HepG2 (cell line): ENCODE data around the gene SCFD2. TPM values are rescaled to one million over a fixed set of nuclear protein-coding genes. Genes with fewer than 3 reads are reported as not detected.

ENCODE experiments used
- ATAC-seq: fragments of 200-7000 bp; cut with Tn5 transposase; 3 replicates; pipeline ENCODE4 v1.9.1; 2020; ENCODE audit warnings: mild to moderate bottlenecking, moderate library complexity
- BruUV-seq: library from RNA; stranded (reverse); fragments of 400-500 nt; replicated peaks from 2 replicates; lab custom pipeline; 2021; lab: Mats Ljungman, UMichigan
- CTCF ChIA-PET: fragments of 300-600 bp; formaldehyde crosslinking; extraction: SDS; loops from one replicate; lab custom pipeline; 2021; ENCODE audit warnings: low total read pairs, inconsistent platforms, low intra/inter-chr PET ratio; lab: Yijun Ruan, JAX
- POLR2A ChIA-PET: fragments of 350-600 bp; sonication (Branson Sonifier 250); formaldehyde crosslinking; loops from one replicate; lab custom pipeline; 2020; ENCODE audit warnings: antibody characterized with exemption, inconsistent platforms; lab: Yijun Ruan, JAX
- DNase-seq: peaks from one replicate; pipeline ENCODE4 v3.0.0-alpha.2; 2015; ENCODE audit warnings: low spot score
- FAIRE-seq: peaks from 3 replicates; lab custom pipeline; 2011; peaks lifted over from hg19 to GRCh38; lab: Jason Lieb, UNC
- H2AFZ ChIP-seq: one replicate; pipeline ENCODE4 v1.6.1; 2011; ENCODE audit warnings: low read length, inconsistent platforms
- H3K27ac ChIP-seq: fragments of 300-600 bp; 3 replicates; pipeline ENCODE4 v1.8.0; 2011; ENCODE audit warnings: mixed run types, mild to moderate bottlenecking, mixed read lengths, low read length, inconsistent platforms; ENCODE audit not compliant: insufficient read depth; ENCODE audit errors: extremely low read length
- H3K27me3 ChIP-seq, 2 experiments: fragments of 200-600 bp in 1 of 2; 2 replicates in 1 of 2; 3 replicates in 1 of 2; pipeline versions ENCODE4 v1.6.0 to v1.8.0; 2011; ENCODE audit warnings: low read length in 2 of 2, mild to moderate bottlenecking in 2 of 2, moderate library complexity in 2 of 2, inconsistent platforms in 1 of 2; ENCODE audit not compliant: insufficient read depth in 2 of 2, control insufficient read depth in 1 of 2
- H3K36me3 ChIP-seq, 2 experiments: fragments of 200-600 bp in 1 of 2; replicated peaks in 1 of 2; 2 replicates in 1 of 2; 3 replicates in 1 of 2; pipeline versions ENCODE4 v1.5.1 to v1.8.0; 2011; ENCODE audit warnings: low read length in 2 of 2, inconsistent platforms in 1 of 2; ENCODE audit not compliant: insufficient read depth in 2 of 2, control insufficient read depth in 1 of 2
- H3K4me1 ChIP-seq: 2 replicates; pipeline ENCODE4 v1.5.1; 2012; ENCODE audit warnings: low read length, inconsistent platforms; ENCODE audit not compliant: insufficient read depth
- H3K4me2 ChIP-seq: 2 replicates; pipeline ENCODE4 v1.6.0; 2011; ENCODE audit warnings: low read depth, low read length, inconsistent platforms
- H3K4me3 ChIP-seq, 3 experiments: fragments of 200-600 bp in 1 of 3; sonication (generic), shearing (Covaris generic) in 1 of 3; replicated peaks in 1 of 3; 2 replicates each; pipeline ENCODE4 v1.5.1; 2011 to 2016; ENCODE audit warnings: low read length in 3 of 3, inconsistent platforms in 2 of 3, low read depth in 2 of 3, mild to moderate bottlenecking in 2 of 3, control low read depth in 1 of 3, mixed read lengths in 1 of 3; ENCODE audit not compliant: insufficient read depth in 1 of 3
- H3K79me2 ChIP-seq: one replicate; pipeline ENCODE4 v1.6.1; 2011; ENCODE audit warnings: low read length, inconsistent platforms; ENCODE audit not compliant: insufficient read depth
- H3K9ac ChIP-seq: 2 replicates; pipeline ENCODE4 v1.6.0; 2011; ENCODE audit warnings: mild to moderate bottlenecking, low read depth, low read length, inconsistent platforms; ENCODE audit not compliant: insufficient read depth
- H3K9me3 ChIP-seq: 2 replicates; pipeline ENCODE4 v1.5.1; 2012; ENCODE audit warnings: mild to moderate bottlenecking, low read length
- H4K20me1 ChIP-seq: 2 replicates; pipeline ENCODE4 v1.6.0; 2011; ENCODE audit warnings: inconsistent platforms, mild to moderate bottlenecking, low read length, moderate library complexity; ENCODE audit not compliant: insufficient read depth
- EHMT2 ChIP-seq: fragments of 200-600 bp; sonication (generic); IDR thresholded peaks from 2 replicates; pipeline ENCODE4 v1.7.0; 2017; ENCODE audit warnings: antibody characterized with exemption, low read depth, low read length, borderline replicate concordance
- HMGXB4 ChIP-seq, 2 experiments: sonication (generic) in 1 of 2; formaldehyde crosslinking in 1 of 2; IDR thresholded peaks; 2 replicates each; pipeline versions ENCODE4 v1.4.0 to v1.6.1; 2018 to 2020; ENCODE audit warnings: missing genetic modification reagents in 2 of 2, borderline replicate concordance in 1 of 2, low read depth in 1 of 2, mild to moderate bottlenecking in 1 of 2, missing biosample characterization in 1 of 2
- KDM1A ChIP-seq: IDR thresholded peaks from 2 replicates; pipeline ENCODE4 v1.6.1; 2016; ENCODE audit warnings: missing compliant biosample characterization
- KLF6 ChIP-seq: IDR thresholded peaks from 2 replicates; pipeline ENCODE4 v1.8.0; 2016; ENCODE audit warnings: missing biosample characterization, missing genetic modification reagents
- NCOA2 ChIP-seq: sonication (generic); formaldehyde crosslinking; IDR thresholded peaks from 2 replicates; pipeline ENCODE4 v1.8.0; 2022; ENCODE audit warnings: inconsistent platforms
- PHF5A ChIP-seq: IDR thresholded peaks from one replicate; pipeline ENCODE4 v1.6.1; 2018; ENCODE audit warnings: low read depth, missing genetic modification reagents; ENCODE audit not compliant: unreplicated experiment
- POLR2G ChIP-seq: fragments of 200-400 bp; formaldehyde crosslinking; IDR thresholded peaks from 2 replicates; pipeline ENCODE4 v1.6.1; 2018; ENCODE audit warnings: mild to moderate bottlenecking, low read depth, low read length, moderate library complexity
- ZBTB42 ChIP-seq: sonication (generic); formaldehyde crosslinking; IDR thresholded peaks from 2 replicates; pipeline ENCODE4 v1.5.0; 2020; ENCODE audit warnings: mild to moderate bottlenecking, missing genetic modification reagents
- ZNF318 ChIP-seq: sonication (generic); formaldehyde crosslinking; IDR thresholded peaks from 2 replicates; pipeline ENCODE4 v1.4.0; 2020; ENCODE audit warnings: mild to moderate bottlenecking, missing genetic modification reagents
- WGBS: methylation state at CpG from one replicate; pipeline ENCODE4 v1.1.6; 2017; ENCODE audit warnings: low lambda C conversion rate; 5-methylcytosine and 5-hydroxymethylcytosine counted together
- in situ Hi-C: cut with HindIII; loops from 2 replicates; pipeline ENCODE4 v1.10.0; 2017; ENCODE audit warnings: low pct_unique_long_range_greater_than_20kb; ENCODE audit not compliant: extremely low pct_ligation_motif_present
- intact Hi-C: fragments of 100-400 bp; cut with micrococcal nuclease; formaldehyde crosslinking; loops from one replicate; pipeline ENCODE4 v1.10.0; 2022; ENCODE audit not compliant: unreplicated experiment
- polyA plus RNA-seq, 8 experiments: library from polyadenylated mRNA; depleted of rRNA in 3 of 8; stranded (reverse) in 7 of 8; unstranded in 1 of 8; fragments of >200 nt; fragmentation: Illumina TruSeq in 4 of 8; extraction: Trizol in 4 of 8; gene quantifications; 2 replicates each; pipeline versions ENCODE4 v1.2.1 to v1.2.3, GENCODE V29; 2011 to 2016; ENCODE audit warnings: low read depth in 4 of 8, missing spikeins in 1 of 8, mixed read lengths in 1 of 8; ENCODE audit not compliant: insufficient read depth in 1 of 8
- total RNA-seq, 5 experiments: library from RNA; depleted of rRNA; stranded (reverse); fragments of >200 nt; fragmentation: Illumina TruSeq; extraction: Trizol; gene quantifications; 2 replicates each; pipeline ENCODE4 v1.2.3, GENCODE V29; 2016; ENCODE audit warnings: low read depth in 1 of 5

The SCFD2 gene
- total and polyA plus RNA-seq, 2 of the 13 experiments (the other 11 are each of a cell fraction or from before 2014, with no cell fraction given): 4.6 to 15.6 TPM

GRCh38 chr4:52844596-52844995 lies 521.3 kb downstream of the SCFD2 start:
- intact Hi-C loops: no loop called here
- H3K27ac ChIP-seq: no peak overlapping the region
- no peak for ATAC-seq
- no peak for TF ChIP-seq EHMT2
- TF ChIP-seq ZBTB42: no peak
- TF ChIP-seq KDM1A (CRISPR knock-in tag): no peak
- no peak for TF ChIP-seq HMGXB4 (CRISPR knock-in tag; IDR thresholded peaks at IDR 0.05; ENCODE audit: borderline replicate concordance in 1 of 2, low read depth in 1 of 2)
- TF ChIP-seq, all 625 proteins: peak for 0
- Histone ChIP-seq H3K4me2 (no peak overlapping the region), H3K27me3 (no peaks in the 10 kb centered on the region; a peak in 2 of 5 replicates), H3K4me3 (no peak overlapping the region), H3K36me3 (no peaks in the 10 kb centered on the region), H3K4me1 (peaks cover 18% of the 10 kb centered on the region), H3K9ac (no peak overlapping the region), H2AFZ (no peak overlapping the region), H4K20me1 (no peaks in the 10 kb centered on the region), H3K9me3 (no peaks in the 10 kb centered on the region), H3K79me2 (no peaks in the 10 kb centered on the region)
- in situ Hi-C loops: no loop called here
- BruUV-seq: no TSS peak
- 68% methylated on average over 2 of the region's 2 CpGs for WGBS
- POLR2A ChIA-PET: no interaction called here
- FAIRE-seq (no peak), DNase-seq (no peak)
- CTCF ChIA-PET: no interaction called here

- Histone ChIP-seq H3K9ac (no peak overlapping the region), H3K9me3 (no peaks in the 10 kb centered on the region), H4K20me1 (no peaks in the 10 kb centered on the region), H3K4me3 (no peak overlapping the region), H2AFZ (no peak overlapping the region), H3K4me1 (peaks cover 22% of the 10 kb centered on the region), H3K27ac (no peak overlapping the region), H3K79me2 (no peaks in the 10 kb centered on the region), H3K27me3 (no peaks in the 10 kb centered on the region; a peak in 2 of 5 replicates), H3K4me2 (no peak overlapping the region), H3K36me3 (no peaks in the 10 kb centered on the region)
- intact Hi-C loops (no loop called here), in situ Hi-C loops (no loop called here)
- BruUV-seq: no TSS peak
- DNase-seq: no peak
- CTCF ChIA-PET: no interaction called here
- no peak for ATAC-seq
- no peak for FAIRE-seq
- 65% methylated on average over 3 of the region's 3 CpGs for WGBS
- POLR2A ChIA-PET: no interaction called here
- no peak for TF ChIP-seq PHF5A (CRISPR knock-in tag)
- TF ChIP-seq EHMT2: no peak
- no peak for TF ChIP-seq KLF6 (CRISPR knock-in tag)
- TF ChIP-seq NCOA2: no peak
- no peak for TF ChIP-seq ZNF318
- no peak for TF ChIP-seq POLR2G
Measured at GRCh38 chr4:52843958-52844357, 521.9 kb downstream of the SCFD2 start.
